NCI-H2196 treated with DMSO at 0.1 percent for 48 hours (cell line): ENCODE data around the gene CCL11.

Source experiments
- DNase-seq: peaks from one replicate; lab custom pipeline; 2025; ENCODE audit not compliant: unreplicated experiment; lab: John Stamatoyannopoulos, UW

The CCL11 gene

GRCh38 chr17:34257299-34257985, 28.1 kb upstream of the CCL11 start:
- DNase-seq, result no peak

GRCh38 chr17:34257986-34258326, 27.6 kb upstream of the CCL11 start:
- no peak for DNase-seq

GRCh38 chr17:34259146-34259545, 26.4 kb upstream of the CCL11 start:
- no peak for DNase-seq

- DNase-seq, result no peak
These were observed 24.7 kb upstream of the CCL11 start for GRCh38 chr17:34260861-34261260.

- no peak for DNase-seq
These were observed 23.8 kb upstream of the CCL11 start for GRCh38 chr17:34261568-34262337.

GRCh38 chr17:34265711-34266110, 19.8 kb upstream of the CCL11 start:
- DNase-seq, result no peak

GRCh38 chr17:34269969-34270368, 15.6 kb upstream of the CCL11 start, which contains the start of gene CCL7:
Gene CCL7, plus strand, starts transcription at chr17:34270221. Its CDS starts 70 bp downstream, at chr17:34270291.
- no peak for DNase-seq

- DNase-seq, result no peak
These were observed 9.7 kb upstream of the CCL11 start for GRCh38 chr17:34275881-34276280.

- DNase-seq, result no peak
These were observed 8.7 kb upstream of the CCL11 start for GRCh38 chr17:34276826-34277225.

GRCh38 chr17:34283571-34283970, 2.0 kb upstream of the CCL11 start:
- DNase-seq, result no peak

- no peak for DNase-seq
These were observed 2.3 kb downstream of the CCL11 start for GRCh38 chr17:34287875-34288274.

- DNase-seq, result no peak
These were observed 5.0 kb downstream of the CCL11 start for GRCh38 chr17:34290586-34290985.

- no peak for DNase-seq
These were observed 6.3 kb downstream of the CCL11 start for GRCh38 chr17:34291721-34292348.

- DNase-seq, result no peak
These were observed 13.5 kb downstream of the CCL11 start for GRCh38 chr17:34299027-34299426.

GRCh38 chr17:34299956-34300577, 14.5 kb downstream of the CCL11 start:
- no peak for DNase-seq

- no peak for DNase-seq
These were observed 15.3 kb downstream of the CCL11 start for GRCh38 chr17:34300652-34301370.

- DNase-seq, result no peak
These were observed 16.4 kb downstream of the CCL11 start for GRCh38 chr17:34301986-34302385.

- no peak for DNase-seq
These were observed 17.1 kb downstream of the CCL11 start for GRCh38 chr17:34302636-34303035.

GRCh38 chr17:34303606-34304005, 18.1 kb downstream of the CCL11 start:
- DNase-seq, result no peak

- DNase-seq, result no peak
These were observed 19.5 kb downstream of the CCL11 start for GRCh38 chr17:34305061-34305460.

GRCh38 chr17:34305606-34306005, 20.1 kb downstream of the CCL11 start:
- DNase-seq, result no peak
